Stimulated activated naive CD8-positive, alpha-beta T cell treated with anti-CD3 and anti-CD28 coated beads, Interleukin-15, Interleukin-2, amounts not matched to agents 100 U/mL and 50 U/mL, for 24 hours (primary cell): ENCODE data around the gene NCL.
"Not testable (repeated sequence)": the region's sequence is repeated elsewhere in the genome, so short reads cannot be mapped to it uniquely, and the experiment has no call there.

ENCODE experiments used
- ATAC-seq: fragments of 150-1000 bp; cut with Tn5 transposase; one replicate; pipeline ENCODE4 v1.10.0; 2021
- DNase-seq: peaks from one replicate; pipeline ENCODE4 v3.0.0; 2021

NCL gene

GRCh38 chr2:231430437-231430836 is 33.8 kb downstream of the NCL start:
- not testable (repeated sequence) for DNase-seq, ATAC-seq

GRCh38 chr2:231429901-231430300 is 34.4 kb downstream of the NCL start:
- DNase-seq (no peak), ATAC-seq (no peak)

DNA sequence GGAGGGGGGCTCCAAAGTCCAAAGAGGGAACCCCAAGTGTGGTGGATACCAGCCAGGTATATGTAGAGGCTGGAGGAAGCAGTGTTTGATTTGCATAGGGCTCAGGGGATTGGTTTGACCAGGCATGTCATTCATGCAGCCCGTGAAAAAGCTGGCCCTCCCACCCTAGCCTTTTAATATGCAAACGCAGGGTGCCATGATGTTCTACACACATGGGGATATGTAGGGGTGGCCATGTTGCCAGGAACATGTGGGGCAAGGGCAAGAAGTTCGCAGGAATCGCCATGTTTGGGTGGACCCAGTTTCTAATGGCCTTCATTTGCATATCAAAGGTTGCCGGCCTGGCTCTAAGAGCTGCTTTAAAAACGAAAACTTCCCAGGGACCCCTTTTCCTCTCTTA is 35.1 kb downstream of the NCL start:
- DNase-seq (no peak), ATAC-seq (no peak)

GRCh38 chr2:231427116-231427515 is 37.2 kb downstream of the NCL start:
- no peak for DNase-seq
- no peak for ATAC-seq

- ATAC-seq: peak; percentile 36
- DNase-seq: no peak
Observed at GRCh38 chr2:231425811-231426703, 38.2 kb downstream of the NCL start.

DNA sequence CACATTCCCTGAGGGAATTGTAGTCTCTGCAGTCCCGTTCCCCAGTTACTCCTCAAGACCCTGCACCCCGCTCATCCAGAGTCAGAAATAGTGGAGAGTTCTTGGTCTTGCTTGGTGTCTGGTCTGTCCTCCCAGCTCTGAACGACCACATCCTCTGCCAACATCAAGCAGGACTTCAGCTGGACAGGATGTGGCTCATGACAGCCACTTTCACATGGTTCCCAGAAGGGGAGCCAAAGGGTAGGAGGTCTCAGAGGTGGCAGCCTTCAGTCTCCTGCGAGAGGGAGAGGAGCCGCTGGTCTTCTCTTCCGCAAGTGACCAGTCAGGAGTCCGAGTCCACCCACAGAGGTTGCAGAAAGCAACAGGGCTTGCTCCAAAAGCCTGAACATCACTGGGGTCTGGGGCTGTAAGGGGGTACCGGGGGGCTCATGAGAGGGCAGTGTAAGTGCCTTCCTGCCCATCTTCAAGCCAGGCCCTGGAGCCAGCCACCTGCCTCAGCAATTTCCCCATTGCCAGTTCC is 38.9 kb downstream of the NCL start:
- no peak for ATAC-seq

GRCh38 chr2:231423176-231423575 is 41.1 kb downstream of the NCL start:
- no peak for DNase-seq
- no peak for ATAC-seq

More for the DNA sequence above, 38.9 kb downstream of the NCL start:
- DNase-seq: no peak

DNA sequence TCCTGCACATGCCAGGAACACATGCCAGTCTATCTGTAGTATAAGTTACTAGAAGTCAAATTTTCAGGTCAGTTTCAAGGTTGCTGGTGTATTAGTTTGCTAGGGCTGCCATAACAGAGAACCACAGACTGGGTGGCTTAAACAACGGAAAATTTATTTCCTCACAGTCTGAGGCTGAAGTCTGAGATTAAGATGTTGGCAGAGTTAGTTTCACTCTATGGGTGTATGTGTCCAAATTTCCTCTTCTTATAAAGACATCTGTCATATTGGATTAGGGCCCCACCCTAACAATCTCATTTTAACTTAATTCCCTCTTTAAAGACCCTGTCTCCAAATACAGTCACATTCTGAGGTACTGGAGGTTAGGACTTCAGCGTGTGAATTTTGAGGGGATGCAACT is 42.2 kb downstream of the NCL start:
- ATAC-seq (no peak), DNase-seq (no peak)

DNA sequence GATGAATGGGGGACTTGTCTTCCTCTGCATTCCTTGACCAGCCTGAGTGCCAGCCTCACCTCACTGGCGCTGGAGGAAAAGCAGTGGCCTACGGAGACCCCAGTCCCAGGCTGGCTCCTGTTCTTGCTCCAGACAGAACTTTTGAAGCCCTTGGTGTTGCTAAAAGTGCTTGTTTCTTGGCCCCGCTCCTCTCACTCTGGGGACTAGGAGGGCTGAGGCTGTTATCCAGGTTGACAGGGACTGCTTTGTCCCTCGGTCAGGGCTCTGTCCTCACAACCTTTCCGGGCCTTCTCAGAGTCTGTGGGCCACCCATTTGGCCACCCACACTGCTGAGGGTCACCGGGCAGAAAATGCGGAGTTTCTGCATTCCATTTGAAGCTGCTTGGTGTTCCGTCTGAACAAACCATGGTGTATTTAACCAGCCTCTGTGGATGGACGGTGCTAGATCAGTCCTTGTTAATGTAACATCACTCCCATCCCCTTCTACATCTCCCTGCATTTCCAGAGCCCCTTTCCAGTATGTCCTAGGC is 43.2 kb downstream of the NCL start:
- DNase-seq (no peak), ATAC-seq (no peak)

DNA sequence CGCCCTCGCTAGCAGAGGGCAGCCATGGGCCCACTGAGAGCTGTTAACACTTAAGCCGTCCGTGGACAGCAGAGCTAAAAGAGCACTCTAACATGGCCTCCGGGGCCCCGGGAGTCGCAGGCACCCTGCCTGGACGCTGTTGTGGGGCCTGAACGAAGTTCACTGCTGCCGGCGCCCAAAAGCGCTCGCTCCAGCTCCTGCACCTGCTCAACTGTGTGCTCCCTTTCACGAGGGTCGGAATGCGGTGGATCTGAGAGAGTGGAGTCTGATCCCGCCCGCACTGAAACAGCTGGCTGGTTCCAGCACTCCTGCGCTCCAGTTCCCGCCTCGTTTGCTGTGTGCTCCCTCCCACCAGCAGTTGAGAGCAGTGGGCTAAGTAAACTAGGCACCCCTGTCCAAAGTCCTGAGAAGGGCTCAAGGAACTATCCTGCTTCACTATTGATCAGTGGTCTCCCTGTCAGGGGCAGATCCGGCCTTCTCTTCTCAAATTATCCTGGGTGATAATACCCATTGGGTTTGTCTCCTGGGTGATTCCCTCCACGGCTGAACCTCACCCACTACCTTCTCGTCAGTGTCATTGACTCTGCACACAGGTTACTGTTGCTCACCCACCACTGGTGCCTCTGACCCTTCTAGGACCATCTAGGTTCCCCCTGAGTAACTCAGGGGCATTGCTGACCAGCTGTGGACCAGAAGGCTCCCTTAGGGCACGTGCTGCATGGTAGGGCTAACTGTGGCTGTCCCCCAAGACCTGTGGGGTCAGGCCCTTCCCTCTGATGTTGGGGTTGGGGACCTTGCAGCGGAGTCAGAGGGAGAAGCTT is 45.3 kb downstream of the NCL start:
- DNase-seq (no peak), ATAC-seq (no peak)

DNA sequence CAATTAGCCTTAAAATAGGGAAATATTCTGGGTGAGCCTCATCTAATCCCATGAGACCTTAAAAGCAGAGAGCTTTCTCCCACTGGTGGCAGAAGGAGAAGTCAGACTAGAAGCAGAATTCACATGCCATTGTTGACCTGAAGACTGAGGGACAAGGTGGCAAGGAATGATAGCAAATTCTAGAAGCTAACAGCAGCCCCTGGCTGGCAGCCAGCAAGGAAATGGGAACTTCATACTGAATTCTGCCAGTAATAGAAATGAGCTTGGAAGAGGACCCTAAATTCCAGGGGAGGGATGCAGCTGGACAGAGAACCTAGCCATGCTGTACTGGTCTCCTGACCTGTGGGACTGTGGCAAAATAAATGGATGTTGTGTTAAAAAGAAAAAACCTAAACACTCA is 49.3 kb downstream of the NCL start:
- no peak for DNase-seq
- ATAC-seq: no peak

DNA sequence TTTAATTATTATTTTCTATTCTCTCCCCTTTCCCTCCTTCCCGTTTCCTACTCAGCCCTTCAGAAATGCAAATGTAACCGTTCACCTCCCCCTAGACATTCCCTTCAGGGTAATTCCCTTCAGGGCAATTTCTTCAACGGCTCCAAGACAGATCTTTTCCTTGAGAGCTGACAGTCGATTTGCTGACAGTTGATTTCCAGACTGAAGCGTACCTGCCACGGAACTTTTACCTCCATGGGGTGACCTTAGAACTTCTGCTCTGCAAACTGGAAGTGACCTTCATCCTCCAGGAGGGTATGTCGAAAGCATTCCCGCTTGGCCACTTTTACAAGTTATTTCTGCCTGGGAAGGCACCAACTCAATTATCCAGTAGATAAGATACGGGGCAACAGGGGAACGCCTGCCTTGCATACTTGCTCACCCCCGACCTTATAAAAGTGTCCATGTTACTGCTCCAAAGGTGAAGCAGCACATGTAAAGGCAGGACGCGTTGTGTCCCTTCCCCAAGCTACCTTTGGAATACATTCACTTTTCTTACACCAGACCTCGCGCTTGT is 50.3 kb downstream of the NCL start:
- DNase-seq (no peak), ATAC-seq (no peak)

- DNase-seq (no peak), ATAC-seq (no peak)
Observed at GRCh38 chr2:231413456-231413855, 50.8 kb downstream of the NCL start.

- ATAC-seq (no peak), DNase-seq (no peak)
Observed at GRCh38 chr2:231412618-231412963, 51.7 kb downstream of the NCL start.

DNA sequence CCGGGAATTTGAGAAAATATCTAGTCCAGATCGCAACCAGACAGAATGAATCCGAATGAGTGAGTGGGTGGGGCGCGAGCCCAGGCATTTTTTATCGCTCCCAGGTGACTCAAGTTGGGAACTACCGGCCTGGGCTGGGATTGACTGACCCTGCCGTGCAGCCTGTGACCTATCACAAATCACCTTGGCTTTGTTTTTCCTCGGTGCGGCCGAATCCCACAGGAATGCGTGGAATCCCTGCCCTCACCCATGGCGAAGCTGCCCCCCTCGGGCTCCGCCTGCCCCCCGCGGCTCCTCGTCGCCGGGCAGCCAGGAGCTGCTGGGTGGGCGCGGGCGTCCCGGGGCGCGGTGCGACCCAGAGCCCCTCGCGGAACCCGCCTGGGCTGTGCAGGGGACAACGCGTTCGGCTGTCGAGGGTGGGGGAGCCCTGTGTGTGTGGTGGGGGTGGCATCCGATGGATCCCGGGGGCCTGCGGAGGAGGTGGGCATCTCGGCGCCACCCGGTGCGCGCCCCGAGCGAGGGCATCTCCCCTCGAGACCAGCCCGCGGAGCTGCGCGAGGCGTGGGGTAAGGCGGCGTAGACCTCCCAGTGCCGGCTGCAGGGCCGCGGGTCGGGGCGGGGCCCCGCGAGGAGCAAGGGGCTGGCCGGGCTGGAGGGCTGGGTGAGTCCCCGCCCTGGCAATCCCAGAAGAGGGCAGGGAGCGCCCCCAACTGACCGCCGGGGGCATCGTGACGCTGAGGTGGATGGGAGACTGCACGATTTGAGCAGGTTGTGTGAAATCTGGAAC is 52.3 kb downstream of the NCL start:
- peak; percentile 98 for ATAC-seq
- peak; percentile 84 for DNase-seq

DNA sequence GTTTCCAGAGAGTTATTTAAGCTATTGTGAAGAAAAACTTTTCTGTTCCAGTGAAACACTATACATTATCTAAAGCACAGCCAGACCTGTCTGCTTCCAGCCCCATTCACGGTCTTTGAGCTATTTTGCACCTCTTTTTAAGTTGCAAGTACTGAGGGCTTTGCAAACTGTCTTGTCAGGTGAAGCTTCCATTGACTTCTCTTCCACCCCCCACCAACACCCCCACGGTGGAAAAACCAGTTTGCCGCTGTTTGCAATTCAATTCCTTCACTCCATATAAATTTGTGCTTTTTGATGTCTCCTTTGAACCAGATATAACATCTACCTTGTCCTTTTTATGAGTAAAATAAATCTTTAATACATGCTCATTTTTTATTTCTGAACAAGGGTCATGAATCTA is 53.0 kb downstream of the NCL start:
- no peak for DNase-seq
- no peak for ATAC-seq

GRCh38 chr2:231410293-231411004 is 53.8 kb downstream of the NCL start:
- no peak for ATAC-seq
- DNase-seq: peak; percentile 34

- no peak for ATAC-seq
Observed at GRCh38 chr2:231409776-231410175, 54.5 kb downstream of the NCL start.

DNA sequence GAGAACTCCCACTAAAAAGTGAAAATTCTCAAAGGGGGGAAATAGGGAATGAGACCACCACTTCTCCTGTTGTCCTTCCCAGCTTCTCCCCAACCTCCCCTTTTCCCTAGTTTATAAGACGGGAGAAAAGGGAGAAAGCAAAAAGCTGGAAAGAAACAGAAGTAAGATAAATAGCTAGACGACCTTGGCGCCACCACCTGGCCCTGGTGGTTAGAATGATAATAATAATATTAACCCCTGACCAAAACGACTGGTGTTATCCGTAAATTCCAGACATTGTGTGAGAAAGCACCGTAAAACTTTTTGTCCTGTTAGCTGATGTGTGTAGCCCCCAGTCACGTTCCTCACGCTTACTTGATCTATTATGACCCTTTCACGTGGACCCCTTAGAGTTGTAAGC is 56.0 kb downstream of the NCL start:
- not testable (repeated sequence) for ATAC-seq, DNase-seq

More at GRCh38 chr2:231409776-231410175, 54.5 kb downstream of the NCL start:
- no peak for DNase-seq

- ATAC-seq, DNase-seq: not testable (repeated sequence)
Observed at GRCh38 chr2:231407686-231408085, 56.6 kb downstream of the NCL start.
